Bronchial epithelial cell (primary cell): ENCODE data around the gene CNN3. TPM values are rescaled to one million over a fixed set of nuclear protein-coding genes. Genes with fewer than 3 reads are reported as not detected.

ENCODE experiments used
- DNase-seq: peaks from one replicate; pipeline ENCODE4 v3.0.0-alpha.2; 2010; ENCODE audit warnings: low read depth
- FAIRE-seq: peaks from 2 replicates; lab custom pipeline; 2011; peaks lifted over from hg19 to GRCh38; lab: Jason Lieb, UNC
- H3K27me3 ChIP-seq: 2 replicates; pipeline ENCODE4 v1.5.1; 2011; ENCODE audit warnings: low read length; ENCODE audit not compliant: control insufficient read depth, insufficient read depth
- H3K36me3 ChIP-seq: 2 replicates; pipeline ENCODE4 v1.5.1; 2011; ENCODE audit warnings: low read length; ENCODE audit not compliant: control insufficient read depth, insufficient read depth
- H3K4me3 ChIP-seq: 2 replicates; pipeline ENCODE4 v1.5.1; 2011; ENCODE audit warnings: mild to moderate bottlenecking, low read depth, low read length, control low read depth
- total RNA-seq: library from RNA; depleted of rRNA; stranded (reverse); fragments of >200 nt; gene quantifications from 2 replicates; pipeline ENCODE4 v1.2.1, GENCODE V29; 2014
- TF ChIP-seq, protein P1 (sequence below): IDR thresholded peaks from 2 replicates; pipeline ENCODE4 v1.5.1; 2011; ENCODE audit warnings: mild to moderate bottlenecking, moderate library complexity, low read length, control low read depth, inconsistent platforms; ENCODE audit not compliant: insufficient read depth, severe bottlenecking

Gene CNN3
- total RNA-seq, 1 donor from 2014 or later: 33.4 TPM

DNA sequence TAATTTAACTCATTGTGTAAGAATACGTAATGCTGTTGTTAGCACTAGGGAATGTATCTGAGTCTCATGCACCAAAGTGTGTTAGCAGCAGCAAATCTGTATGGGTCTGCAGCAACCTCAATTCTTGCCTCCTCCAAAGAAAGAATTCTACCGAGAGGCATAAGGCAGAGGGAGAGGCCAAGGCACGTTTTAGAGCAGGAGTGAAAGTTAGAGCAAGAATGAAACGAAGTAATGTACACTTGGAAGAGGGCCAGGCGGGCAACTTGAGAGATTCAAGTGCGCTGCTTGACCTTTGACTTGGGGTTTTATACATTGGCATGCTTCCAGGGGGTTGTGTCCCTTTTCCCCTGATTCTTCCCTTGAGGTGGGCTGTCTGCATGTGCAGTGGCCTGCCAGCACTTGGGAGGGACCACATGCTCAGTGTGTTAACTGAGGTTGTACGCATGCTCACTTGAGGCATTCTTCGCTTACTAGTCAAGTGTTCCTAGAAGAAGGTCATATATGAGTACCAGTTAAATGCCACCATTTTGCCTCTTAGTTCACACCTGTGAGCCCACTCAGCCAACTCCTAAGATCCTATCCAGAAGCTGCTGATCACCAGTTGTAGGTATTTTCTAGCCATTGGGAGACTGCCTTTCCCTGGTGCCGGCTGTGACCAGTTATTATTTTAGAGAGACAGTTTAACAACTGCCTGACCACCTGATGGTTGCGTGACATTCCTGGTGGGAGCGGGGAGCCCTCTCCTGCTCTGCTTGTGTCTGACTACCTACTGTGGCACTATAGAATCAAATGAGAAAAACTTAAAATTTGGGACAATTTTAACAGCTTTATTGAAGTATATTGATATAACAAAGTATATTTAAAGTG, 2.7 kb upstream of the CNN3 start:
- DNase-seq (no peak), FAIRE-seq (no peak)
- Histone ChIP-seq H3K4me3 (no peak overlapping the region), H3K27me3 (no peaks in the 10 kb centered on the region), H3K36me3 (no peaks in the 10 kb centered on the region)
- TF ChIP-seq, protein P1, sequence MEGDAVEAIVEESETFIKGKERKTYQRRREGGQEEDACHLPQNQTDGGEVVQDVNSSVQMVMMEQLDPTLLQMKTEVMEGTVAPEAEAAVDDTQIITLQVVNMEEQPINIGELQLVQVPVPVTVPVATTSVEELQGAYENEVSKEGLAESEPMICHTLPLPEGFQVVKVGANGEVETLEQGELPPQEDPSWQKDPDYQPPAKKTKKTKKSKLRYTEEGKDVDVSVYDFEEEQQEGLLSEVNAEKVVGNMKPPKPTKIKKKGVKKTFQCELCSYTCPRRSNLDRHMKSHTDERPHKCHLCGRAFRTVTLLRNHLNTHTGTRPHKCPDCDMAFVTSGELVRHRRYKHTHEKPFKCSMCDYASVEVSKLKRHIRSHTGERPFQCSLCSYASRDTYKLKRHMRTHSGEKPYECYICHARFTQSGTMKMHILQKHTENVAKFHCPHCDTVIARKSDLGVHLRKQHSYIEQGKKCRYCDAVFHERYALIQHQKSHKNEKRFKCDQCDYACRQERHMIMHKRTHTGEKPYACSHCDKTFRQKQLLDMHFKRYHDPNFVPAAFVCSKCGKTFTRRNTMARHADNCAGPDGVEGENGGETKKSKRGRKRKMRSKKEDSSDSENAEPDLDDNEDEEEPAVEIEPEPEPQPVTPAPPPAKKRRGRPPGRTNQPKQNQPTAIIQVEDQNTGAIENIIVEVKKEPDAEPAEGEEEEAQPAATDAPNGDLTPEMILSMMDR: no peak

DNA sequence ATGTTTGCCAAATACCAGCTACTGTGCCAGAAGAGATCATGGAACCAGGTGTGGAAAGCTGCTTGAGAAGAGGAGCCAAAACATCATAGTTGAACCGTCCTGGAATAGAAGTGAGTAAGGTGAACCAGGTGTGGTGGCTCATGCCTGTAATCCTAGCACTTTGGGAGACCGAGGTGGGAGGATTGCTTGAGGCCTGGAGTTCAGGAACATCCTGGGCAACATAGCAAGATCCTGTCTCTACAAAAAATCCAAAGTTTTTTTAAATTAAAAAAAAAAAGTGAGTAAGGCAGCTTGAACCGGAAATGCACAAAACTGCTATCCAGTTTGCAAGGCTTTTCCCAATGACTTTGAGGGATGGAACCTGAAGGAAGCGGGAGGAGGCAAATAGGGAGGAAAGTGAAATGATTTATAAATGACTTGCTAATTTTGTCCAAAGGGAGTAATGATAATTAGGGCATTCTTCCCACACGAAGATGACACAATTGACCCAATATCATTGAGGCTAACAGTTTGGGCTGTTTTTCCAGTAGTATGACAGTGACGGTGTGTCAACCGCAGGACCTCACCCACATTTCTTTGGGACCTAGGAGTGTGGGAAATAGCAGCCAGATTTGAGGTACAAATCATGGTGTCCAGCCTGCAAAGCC, 1.5 kb upstream of the CNN3 start:
- no peaks in the 10 kb centered on the region for H3K36me3 ChIP-seq
- TF ChIP-seq, protein P1: no peak
- no peak overlapping the region for H3K4me3 ChIP-seq
- no peak for FAIRE-seq
- no peaks in the 10 kb centered on the region for H3K27me3 ChIP-seq
- DNase-seq: no peak

DNA sequence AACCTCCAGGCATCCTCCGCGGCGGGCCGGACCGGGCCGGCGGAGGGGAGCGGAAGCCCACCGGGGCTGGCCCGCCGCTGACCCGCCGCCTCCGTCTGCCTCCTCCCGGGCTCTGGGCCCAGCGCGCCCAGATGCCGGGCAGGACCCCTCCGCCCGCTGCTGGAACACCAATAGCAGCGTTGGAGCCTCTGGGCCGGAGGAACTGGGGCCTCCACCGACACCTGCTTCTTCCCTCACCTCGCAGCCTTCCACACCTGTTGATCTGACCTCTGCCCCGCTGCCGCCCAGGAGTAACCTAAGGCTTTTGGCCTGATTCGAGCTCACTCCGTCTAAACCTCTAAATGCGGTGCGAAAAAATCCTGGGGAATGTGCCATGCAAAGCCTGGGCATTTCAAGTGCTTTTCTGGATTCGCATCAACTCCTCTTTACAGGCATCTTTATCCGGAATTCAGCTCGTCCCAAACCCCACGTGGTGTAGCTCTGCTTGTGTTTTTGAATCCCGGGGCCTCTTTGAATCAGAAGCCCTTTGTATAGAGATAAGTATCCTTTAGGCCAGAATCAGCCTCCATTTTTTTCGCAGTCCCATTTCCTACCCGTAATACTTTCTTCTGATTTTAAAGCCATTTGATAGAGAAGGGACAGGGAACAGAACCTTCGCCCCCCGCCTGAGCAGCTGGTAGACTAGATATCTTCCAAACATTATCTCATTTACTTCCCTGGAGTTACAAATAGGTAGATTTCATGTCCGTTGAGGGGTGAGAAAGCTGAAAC, 680 bp upstream of the CNN3 start:
- Histone ChIP-seq H3K36me3 (no peaks in the 10 kb centered on the region), H3K4me3 (peak overlapping the region; percentile 83), H3K27me3 (no peaks in the 10 kb centered on the region)
- FAIRE-seq: no peak
- DNase-seq: no peak
- TF ChIP-seq, protein P1: no peak

DNA sequence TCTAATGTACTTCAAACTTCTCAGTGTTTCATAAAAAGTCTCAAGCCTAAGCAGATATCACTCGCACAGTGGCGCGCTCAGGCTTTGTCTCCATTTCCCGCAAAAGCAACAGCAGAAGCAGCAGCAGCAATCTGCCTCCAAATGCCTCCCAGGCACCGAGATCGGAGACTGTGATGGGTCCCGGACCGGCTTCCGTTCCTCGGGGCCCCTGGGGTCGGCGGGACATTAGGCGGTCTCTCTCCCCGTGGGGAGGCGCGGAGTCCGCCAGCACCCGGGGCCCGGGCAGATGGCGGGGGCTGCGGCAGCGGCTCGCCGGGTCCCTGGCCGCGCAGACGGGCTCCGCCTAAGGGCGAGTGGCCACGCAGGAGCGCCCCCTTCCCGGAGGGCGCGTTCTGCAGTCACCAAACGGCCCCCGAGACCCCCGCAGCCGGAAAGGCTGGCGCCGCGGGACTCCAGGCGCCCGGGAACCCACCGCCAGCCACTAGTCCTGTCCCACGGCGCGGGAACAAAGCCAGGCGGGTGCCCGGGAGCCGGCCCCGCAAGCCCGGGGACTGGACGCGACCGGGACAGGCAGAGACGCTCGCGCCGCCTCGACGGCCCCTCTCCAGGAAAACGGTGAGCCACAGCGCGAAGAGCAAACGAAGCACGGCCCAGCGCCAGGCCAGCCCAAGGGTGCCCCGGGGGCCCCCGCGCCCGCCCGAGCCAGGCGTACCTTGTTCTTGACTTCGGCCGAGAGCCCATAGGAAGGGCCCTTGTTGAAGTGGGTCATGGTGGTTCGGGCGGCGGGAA, 590 bp downstream of the CNN3 start:
- TF ChIP-seq, protein P1: peak; percentile 50
- H3K36me3 ChIP-seq: no peaks in the 10 kb centered on the region
- DNase-seq: no peak
- FAIRE-seq: no peak
- peak overlapping the region; percentile 83 for H3K4me3 ChIP-seq
- no peaks in the 10 kb centered on the region for H3K27me3 ChIP-seq

DNA sequence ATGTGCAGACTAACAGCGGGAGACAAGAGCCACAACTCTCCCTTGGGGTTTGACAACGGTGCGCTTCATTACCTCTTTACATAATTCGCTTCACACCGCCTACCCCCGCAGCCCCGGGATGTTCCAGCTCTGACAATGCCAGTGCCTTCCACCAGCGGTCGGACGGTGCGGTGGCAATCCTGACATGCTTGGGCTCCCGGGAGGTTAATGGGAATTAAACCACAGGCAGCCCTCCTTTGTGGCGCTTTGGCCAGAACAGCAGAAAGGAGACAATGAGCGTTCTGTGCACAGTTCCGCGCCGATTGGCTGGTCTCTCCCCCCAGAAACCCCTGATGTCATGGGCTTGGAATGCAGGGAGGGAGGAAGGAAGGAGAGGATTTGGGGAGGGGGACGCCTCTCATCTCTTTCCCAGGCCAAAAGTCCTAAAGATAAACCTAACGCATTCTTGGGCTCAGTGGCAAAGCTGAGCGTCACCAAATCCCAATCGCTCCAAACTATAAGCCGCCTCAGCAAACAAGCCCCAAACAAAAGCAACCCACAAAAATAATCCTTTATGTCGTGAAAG, 1.3 kb downstream of the CNN3 start:
- H3K27me3 ChIP-seq: no peaks in the 10 kb centered on the region
- FAIRE-seq: no peak
- peak; percentile 57 for DNase-seq
- TF ChIP-seq, protein P1: no peak
- peak overlapping the region; percentile 83 for H3K4me3 ChIP-seq
- no peaks in the 10 kb centered on the region for H3K36me3 ChIP-seq
